Right lobe of liver (tissue), 4 donors: Measurements from ENCODE around the gene SELENOV.

Source experiments
- POLR2A ChIP-seq: fragments of 450-650 bp; IDR thresholded peaks from one replicate; pipeline ENCODE4 v1.6.1; 2017; ENCODE audit warnings: antibody characterized with exemption, mild to moderate bottlenecking
- TF ChIP-seq, protein P1 (sequence below), 4 donors: fragments of 200-600 bp in 3 of 4; fragments of 450-650 bp in 1 of 4; IDR thresholded peaks; one replicate each; pipeline versions ENCODE4 v1.5.1 to v1.8.0; 2016 to 2022; ENCODE audit warnings: antibody characterized with exemption in 4 of 4, mild to moderate bottlenecking in 2 of 4
- donor health status: DM: no; HTN: no; CAD: no.
- donor health status: DM: no; HTN: no; CAD: no.
- donor health status: DM: no; HTN: yes; CAD: no.

DNA sequence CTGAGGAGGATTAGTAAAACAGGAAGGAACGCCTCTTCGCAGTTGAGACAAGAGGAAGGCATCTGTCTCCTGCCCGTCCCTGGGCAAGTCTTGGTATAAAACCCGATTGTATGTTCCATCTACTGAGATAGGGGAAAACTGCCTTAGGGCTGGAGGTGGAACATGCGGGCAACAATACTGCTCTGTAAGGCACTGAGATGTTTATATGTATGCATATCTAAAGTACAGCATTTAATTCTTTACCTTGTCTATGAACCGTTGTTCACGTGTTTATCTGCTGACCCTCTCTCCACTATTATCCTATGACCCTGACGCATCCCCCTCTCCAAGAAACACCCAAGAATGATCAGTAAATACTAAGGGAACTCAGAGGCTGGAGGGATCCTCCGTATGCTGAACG is 35.0 kb upstream of the SELENOV start:
- TF ChIP-seq, protein P1, sequence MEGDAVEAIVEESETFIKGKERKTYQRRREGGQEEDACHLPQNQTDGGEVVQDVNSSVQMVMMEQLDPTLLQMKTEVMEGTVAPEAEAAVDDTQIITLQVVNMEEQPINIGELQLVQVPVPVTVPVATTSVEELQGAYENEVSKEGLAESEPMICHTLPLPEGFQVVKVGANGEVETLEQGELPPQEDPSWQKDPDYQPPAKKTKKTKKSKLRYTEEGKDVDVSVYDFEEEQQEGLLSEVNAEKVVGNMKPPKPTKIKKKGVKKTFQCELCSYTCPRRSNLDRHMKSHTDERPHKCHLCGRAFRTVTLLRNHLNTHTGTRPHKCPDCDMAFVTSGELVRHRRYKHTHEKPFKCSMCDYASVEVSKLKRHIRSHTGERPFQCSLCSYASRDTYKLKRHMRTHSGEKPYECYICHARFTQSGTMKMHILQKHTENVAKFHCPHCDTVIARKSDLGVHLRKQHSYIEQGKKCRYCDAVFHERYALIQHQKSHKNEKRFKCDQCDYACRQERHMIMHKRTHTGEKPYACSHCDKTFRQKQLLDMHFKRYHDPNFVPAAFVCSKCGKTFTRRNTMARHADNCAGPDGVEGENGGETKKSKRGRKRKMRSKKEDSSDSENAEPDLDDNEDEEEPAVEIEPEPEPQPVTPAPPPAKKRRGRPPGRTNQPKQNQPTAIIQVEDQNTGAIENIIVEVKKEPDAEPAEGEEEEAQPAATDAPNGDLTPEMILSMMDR (IDR thresholded peaks at IDR 0.05): no peak
- TF ChIP-seq POLR2A: no peak
